ENCODE results near the gene CCT5.

DNA sequence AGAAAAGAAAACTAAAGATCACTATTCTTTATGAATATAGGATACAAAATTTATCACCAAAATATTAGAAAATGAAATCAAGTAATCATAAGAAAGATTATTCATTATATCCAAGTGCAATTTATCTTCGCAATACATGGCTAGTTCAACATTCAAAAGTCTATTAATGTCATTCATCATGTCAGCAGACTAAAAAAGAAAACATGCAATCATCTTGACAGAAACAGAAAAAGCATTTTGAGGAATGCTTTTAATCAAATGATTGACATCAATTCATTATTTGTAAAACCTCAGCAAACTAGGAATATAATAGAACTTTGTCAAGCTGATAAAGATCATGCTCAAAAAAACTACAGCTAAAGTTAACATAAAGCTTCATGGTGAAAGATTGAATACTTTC lies 41.1 kb upstream of the CCT5 start:
- TF ChIP-seq, protein P1, sequence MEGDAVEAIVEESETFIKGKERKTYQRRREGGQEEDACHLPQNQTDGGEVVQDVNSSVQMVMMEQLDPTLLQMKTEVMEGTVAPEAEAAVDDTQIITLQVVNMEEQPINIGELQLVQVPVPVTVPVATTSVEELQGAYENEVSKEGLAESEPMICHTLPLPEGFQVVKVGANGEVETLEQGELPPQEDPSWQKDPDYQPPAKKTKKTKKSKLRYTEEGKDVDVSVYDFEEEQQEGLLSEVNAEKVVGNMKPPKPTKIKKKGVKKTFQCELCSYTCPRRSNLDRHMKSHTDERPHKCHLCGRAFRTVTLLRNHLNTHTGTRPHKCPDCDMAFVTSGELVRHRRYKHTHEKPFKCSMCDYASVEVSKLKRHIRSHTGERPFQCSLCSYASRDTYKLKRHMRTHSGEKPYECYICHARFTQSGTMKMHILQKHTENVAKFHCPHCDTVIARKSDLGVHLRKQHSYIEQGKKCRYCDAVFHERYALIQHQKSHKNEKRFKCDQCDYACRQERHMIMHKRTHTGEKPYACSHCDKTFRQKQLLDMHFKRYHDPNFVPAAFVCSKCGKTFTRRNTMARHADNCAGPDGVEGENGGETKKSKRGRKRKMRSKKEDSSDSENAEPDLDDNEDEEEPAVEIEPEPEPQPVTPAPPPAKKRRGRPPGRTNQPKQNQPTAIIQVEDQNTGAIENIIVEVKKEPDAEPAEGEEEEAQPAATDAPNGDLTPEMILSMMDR (IDR thresholded peaks at IDR 0.05) = no peak
- TF ChIP-seq EZH2phosphoT487 (IDR thresholded peaks at IDR 0.05; ENCODE audit: borderline replicate concordance, low read depth) (no peak), FOXM1 (IDR thresholded peaks at IDR 0.05; ENCODE audit: low read depth) (no peak), RAD21 (IDR thresholded peaks at IDR 0.05; ENCODE audit: low read length) (no peak), SMC3 (IDR thresholded peaks at IDR 0.05; ENCODE audit: low read depth, low read length) (no peak)
